ENCODE results near the gene RIOK3.

The RIOK3 gene

GRCh38 chr18:23521271-23521670, 68.2 kb downstream of the RIOK3 start:
- H3K4me3 ChIP-seq (ENCODE audit: low read length): no peak overlapping the region
- no peak for DNase-seq (ENCODE audit: low read depth, low spot score)

- no peak overlapping the region for H3K4me3 ChIP-seq (ENCODE audit: low read length)
- DNase-seq (ENCODE audit: low read depth, low spot score): no peak
Observed at GRCh38 chr18:23521907-23522306, 68.8 kb downstream of the RIOK3 start.

- no peak for DNase-seq (ENCODE audit: low read depth, low spot score)
- no peak overlapping the region for H3K4me3 ChIP-seq (ENCODE audit: low read length)
Observed at GRCh38 chr18:23523429-23524212, 70.5 kb downstream of the RIOK3 start.

GRCh38 chr18:23524213-23524707, 71.2 kb downstream of the RIOK3 start:
- H3K4me3 ChIP-seq (ENCODE audit: low read length): no peak overlapping the region
- no peak for DNase-seq (ENCODE audit: low read depth, low spot score)

- no peak overlapping the region for H3K4me3 ChIP-seq (ENCODE audit: low read length)
- no peak for DNase-seq (ENCODE audit: low read depth, low spot score)
Observed at GRCh38 chr18:23526501-23527063, 73.5 kb downstream of the RIOK3 start.

GRCh38 chr18:23528580-23529472, 75.7 kb downstream of the RIOK3 start:
- no peak overlapping the region for H3K4me3 ChIP-seq (ENCODE audit: low read length)
- DNase-seq (ENCODE audit: low read depth, low spot score): no peak

GRCh38 chr18:23529604-23530003, 76.5 kb downstream of the RIOK3 start:
- no peak for DNase-seq (ENCODE audit: low read depth, low spot score)
- H3K4me3 ChIP-seq (ENCODE audit: low read length): no peak overlapping the region

- H3K4me3 ChIP-seq (ENCODE audit: low read length): no peak overlapping the region
- no peak for DNase-seq (ENCODE audit: low read depth, low spot score)
Observed at GRCh38 chr18:23530195-23530594, 77.1 kb downstream of the RIOK3 start.

- no peak for DNase-seq (ENCODE audit: low read depth, low spot score)
- H3K4me3 ChIP-seq (ENCODE audit: low read length): no peak overlapping the region
Observed at GRCh38 chr18:23531912-23532311, 78.8 kb downstream of the RIOK3 start.
